Hepatic stellate cell (primary cell): ENCODE measurements around the gene DENND6B.
A peak's percentile ranks its signal among the peaks of the same experiment; 100 is the strongest.
"Not testable (repeated sequence)": the region's sequence is repeated elsewhere in the genome, so short reads cannot be mapped to it uniquely, and the experiment has no call there.

Experiments used
- DNase-seq: peaks from one replicate; pipeline ENCODE4 v3.0.0; 2011; ENCODE audit warnings: low spot score

The DENND6B gene

GRCh38 chr22:50326956-50327710 is at the start of gene DENND6B:
Gene DENND6B, minus strand, starts transcription at chr22:50327012. Its CDS starts 24 bp downstream, at chr22:50326988.
- peak; percentile 85 for DNase-seq

- no peak for DNase-seq
Measured at GRCh38 chr22:50376085-50376651, 49.4 kb upstream of the DENND6B start.

GRCh38 chr22:50371101-50371648 is 44.4 kb upstream of the DENND6B start:
- no peak for DNase-seq

GRCh38 chr22:50367778-50368500 is 41.1 kb upstream of the DENND6B start:
- no peak for DNase-seq

- not testable (repeated sequence) for DNase-seq
Measured at GRCh38 chr22:50363803-50364194, 37.0 kb upstream of the DENND6B start.

GRCh38 chr22:50363166-50363802 is 36.5 kb upstream of the DENND6B start:
- DNase-seq: no peak

- DNase-seq: no peak
Measured at GRCh38 chr22:50361688-50362087, 34.9 kb upstream of the DENND6B start.

GRCh38 chr22:50361222-50361621 is 34.4 kb upstream of the DENND6B start:
- DNase-seq: no peak

- DNase-seq: no peak
Measured at GRCh38 chr22:50360578-50360977, 33.8 kb upstream of the DENND6B start.

GRCh38 chr22:50357756-50358155 is 30.9 kb upstream of the DENND6B start:
- no peak for DNase-seq

- no peak for DNase-seq
Measured at GRCh38 chr22:50357222-50357621, 30.4 kb upstream of the DENND6B start.

GRCh38 chr22:50356186-50356585 is 29.4 kb upstream of the DENND6B start:
- DNase-seq: no peak

- no peak for DNase-seq
Measured at GRCh38 chr22:50348058-50348457, 21.2 kb upstream of the DENND6B start.

GRCh38 chr22:50347157-50347556 is 20.3 kb upstream of the DENND6B start:
- no peak for DNase-seq

GRCh38 chr22:50346470-50346869 is 19.7 kb upstream of the DENND6B start:
- no peak for DNase-seq

GRCh38 chr22:50343541-50343935 is 16.7 kb upstream of the DENND6B start:
- DNase-seq: no peak

GRCh38 chr22:50342651-50343540 is 16.1 kb upstream of the DENND6B start, which contains the start of gene PPP6R2:
Gene PPP6R2, plus strand, starts transcription at chr22:50343327. Its CDS starts 50,582 bp downstream, at chr22:50393909.
- peak; percentile 78 for DNase-seq

- DNase-seq: peak; percentile 71
Measured at GRCh38 chr22:50341977-50342650, 15.3 kb upstream of the DENND6B start.

- DNase-seq: no peak
Measured at GRCh38 chr22:50339945-50340879, 13.4 kb upstream of the DENND6B start.
